Stimulated activated CD8-positive, alpha-beta memory T cell treated with anti-CD3 and anti-CD28 coated beads, Interleukin-2, amount 100 ng/mL, for 1 hour (primary cell): Measurements from ENCODE around the gene RBBP4.
"Not testable (repeated sequence)": the region's sequence is repeated elsewhere in the genome, so short reads cannot be mapped to it uniquely, and the experiment has no call there.

Experiments
- DNase-seq, 2 donors: peaks; one replicate each; pipeline ENCODE4 v3.0.0-alpha.2; 2020; ENCODE audit warnings: low read depth in 2 of 2

The RBBP4 gene

GRCh38 chr1:32650752-32651460 is at the start of gene RBBP4:
Gene RBBP4, plus strand, starts transcription at chr1:32651208. Its CDS starts 99 bp downstream, at chr1:32651307.
- peak; percentile 97 to 99 for DNase-seq

- DNase-seq: no peak
Observed at GRCh38 chr1:32605711-32606424, 45.1 kb upstream of the RBBP4 start.

DNA sequence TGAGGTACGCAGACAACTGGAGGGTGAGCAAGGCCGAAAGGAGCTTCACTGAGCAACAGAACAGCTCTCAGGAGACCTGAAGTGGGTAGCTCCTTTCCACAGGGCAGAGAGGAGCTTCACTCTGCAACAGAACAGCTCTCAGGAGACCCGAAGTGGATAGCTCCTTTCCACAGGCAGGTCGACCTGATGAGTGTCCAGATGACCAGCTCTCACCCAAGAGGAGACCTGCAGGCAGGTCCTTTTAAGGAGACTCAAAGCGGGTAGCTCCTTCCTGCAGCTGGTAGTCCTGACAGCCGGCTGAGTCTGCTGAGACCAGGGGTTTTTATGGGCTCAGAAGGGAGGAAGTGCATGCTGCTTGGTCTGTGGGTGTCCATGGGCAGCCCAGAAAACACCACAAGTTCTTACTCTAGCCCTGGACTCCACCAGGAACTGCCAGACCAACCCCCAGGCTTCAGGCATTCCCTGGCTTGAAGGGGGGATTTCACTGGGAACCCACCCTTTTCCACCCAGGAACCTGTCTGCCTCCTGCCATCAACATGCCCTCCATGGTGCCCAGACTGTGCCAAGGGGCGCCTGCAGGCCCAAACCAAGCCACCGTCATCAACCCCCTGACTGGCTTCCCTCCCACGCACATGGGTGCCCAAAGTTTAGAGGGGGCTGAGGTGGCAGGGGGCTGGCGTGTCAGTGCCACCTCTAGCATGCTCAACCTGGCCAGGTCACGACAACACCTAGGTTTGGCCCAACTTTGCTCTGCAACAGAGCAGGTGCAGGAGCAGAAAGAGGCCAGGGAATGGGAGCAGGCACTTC is 44.2 kb upstream of the RBBP4 start:
- no peak for DNase-seq

GRCh38 chr1:32609180-32609579 is 41.8 kb upstream of the RBBP4 start:
- no peak for DNase-seq

DNA sequence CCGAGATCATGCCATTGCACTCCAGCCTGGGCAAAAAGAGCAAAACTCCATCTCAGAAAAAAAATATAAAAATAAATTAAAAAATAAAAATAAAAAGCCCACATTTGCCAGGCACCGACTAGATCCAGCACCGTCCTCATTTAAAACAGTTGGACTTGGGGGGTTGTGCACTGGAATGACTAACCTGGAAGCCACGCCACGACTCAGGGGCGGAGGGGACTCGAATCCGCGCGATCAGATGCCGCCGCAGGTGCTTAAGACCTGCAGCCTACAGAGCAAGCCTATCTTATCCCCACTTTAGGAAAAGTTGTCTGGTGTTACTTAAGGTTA is 39.2 kb upstream of the RBBP4 start:
- DNase-seq: no peak

DNA sequence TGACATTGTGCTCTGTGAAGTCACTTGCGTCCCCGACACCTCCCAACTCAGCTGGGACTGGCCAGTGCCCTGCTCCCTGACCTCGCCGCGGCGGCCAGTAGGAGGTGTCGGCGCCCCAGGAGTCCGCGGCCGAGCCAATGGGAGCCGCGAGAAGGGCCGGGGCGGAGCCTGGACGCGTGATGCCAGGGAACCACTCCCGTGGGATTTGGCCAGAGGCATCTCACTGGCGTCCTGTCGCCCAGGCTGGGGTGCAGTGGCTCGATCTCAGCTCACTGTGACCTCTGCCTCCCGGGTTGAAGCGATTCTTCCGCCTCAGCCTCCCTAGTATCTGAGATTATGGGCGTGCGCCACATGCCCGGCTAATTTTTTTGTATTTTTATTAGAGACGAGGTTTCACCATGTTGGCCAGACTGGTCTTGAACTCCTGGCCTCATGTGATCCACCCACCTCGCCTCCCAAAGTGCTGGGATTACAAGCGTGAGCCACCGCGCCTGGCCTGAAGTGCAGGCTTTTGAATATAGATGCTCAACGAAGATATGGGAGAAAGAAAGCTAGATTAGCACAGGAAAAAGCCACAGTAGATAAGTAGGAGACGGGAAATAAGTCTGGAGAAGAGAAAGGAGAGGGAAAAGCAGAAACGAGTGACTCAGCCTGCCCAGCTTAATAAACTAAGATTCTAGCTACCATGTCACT is 38.7 kb upstream of the RBBP4 start:
- peak in 1 of 2 donors; percentile 15 for DNase-seq

GRCh38 chr1:32613472-32613871 is 37.5 kb upstream of the RBBP4 start:
- DNase-seq: no peak

- no peak for DNase-seq
Observed at GRCh38 chr1:32618673-32619221, 32.3 kb upstream of the RBBP4 start.

GRCh38 chr1:32619701-32620485 is 31.1 kb upstream of the RBBP4 start:
- no peak for DNase-seq

- no peak for DNase-seq
Observed at GRCh38 chr1:32622205-32622604, 28.8 kb upstream of the RBBP4 start.

GRCh38 chr1:32622806-32623681 is 28.0 kb upstream of the RBBP4 start:
- no peak for DNase-seq

DNA sequence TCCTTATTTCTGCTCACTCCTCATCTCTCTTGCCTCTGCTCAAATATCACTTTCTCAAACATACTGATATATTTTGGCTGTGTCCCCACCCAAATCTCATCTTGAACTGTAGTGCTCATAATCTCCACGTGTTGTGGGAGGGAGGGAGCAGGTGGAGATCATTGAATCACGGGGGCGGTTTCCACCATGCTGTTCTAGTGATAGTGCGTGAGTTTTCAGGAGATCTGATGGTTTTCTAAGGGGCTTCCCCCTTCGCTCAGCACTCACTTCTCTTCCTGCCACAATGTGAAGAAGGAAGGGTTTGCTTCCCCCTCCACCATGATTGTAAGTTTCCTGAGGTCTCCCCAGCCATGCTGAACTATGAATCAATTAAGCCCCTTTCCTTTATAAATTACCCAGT is 27.2 kb upstream of the RBBP4 start:
- DNase-seq: no peak

DNA sequence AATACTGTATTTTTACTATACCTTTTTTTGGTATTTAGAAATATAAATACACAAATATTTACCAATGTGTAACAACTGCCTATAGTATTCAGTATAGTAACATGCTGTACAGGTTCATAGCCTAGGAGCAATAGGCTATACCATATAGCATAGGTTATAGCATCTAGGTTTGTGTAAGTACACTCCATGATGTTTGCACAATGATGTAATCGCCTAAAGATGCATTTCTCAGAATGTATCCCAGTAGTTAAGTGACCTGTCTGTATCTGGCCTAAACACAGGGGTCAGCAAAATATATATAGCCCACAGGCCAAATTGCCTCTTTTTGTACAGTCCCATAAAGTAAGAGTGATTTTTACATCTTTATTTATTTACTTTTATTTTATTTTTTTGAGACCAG is 24.8 kb upstream of the RBBP4 start:
- DNase-seq: no peak

- DNase-seq: no peak
Observed at GRCh38 chr1:32627596-32628162, 23.3 kb upstream of the RBBP4 start.

GRCh38 chr1:32630173-32630572 is 20.8 kb upstream of the RBBP4 start:
- DNase-seq: not testable (repeated sequence)

- no peak for DNase-seq
Observed at GRCh38 chr1:32632829-32633228, 18.2 kb upstream of the RBBP4 start.

DNA sequence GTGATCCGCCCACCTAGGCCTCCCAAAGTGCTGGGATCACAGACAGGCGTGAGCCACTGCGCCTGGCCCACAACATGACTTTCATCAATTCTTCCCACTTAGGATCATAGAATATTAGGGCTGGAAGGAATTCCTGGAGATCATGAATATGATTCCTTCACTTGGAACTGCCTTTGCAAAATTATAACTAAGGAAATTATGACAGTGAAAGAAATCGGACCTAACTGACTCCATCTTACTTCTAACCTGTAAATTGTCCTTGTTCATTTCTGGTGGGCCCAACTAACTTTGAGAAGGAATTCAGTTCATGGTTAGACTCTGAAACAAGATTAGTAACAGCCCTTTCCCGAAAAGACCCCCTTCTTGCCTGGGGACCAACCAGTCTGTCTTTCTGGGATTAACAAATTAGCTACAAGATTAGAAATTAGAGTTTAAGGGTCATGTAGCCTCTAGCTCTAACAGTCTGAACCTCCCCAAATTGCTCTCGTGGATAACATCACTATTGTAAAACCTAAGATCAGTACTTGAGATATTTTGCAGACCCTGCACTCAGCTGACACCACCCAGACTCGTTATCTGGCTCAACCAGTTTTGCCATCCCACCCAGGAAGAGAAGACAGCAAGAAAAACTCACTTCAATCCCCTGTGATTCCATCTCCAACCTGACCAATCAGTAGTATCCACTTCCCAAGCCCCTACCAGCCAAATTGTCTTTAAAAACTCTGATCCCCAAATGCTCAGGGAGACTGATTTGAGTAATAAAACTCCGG is 15.3 kb upstream of the RBBP4 start:
- no peak for DNase-seq

GRCh38 chr1:32636914-32637645 is 13.9 kb upstream of the RBBP4 start:
- DNase-seq: no peak
